Lower leg skin (tissue), 4 donors: ENCODE results near the gene ABI3. TPM values are rescaled to one million over a fixed set of nuclear protein-coding genes. Genes with fewer than 3 reads are reported as not detected.

Experiments used
- DNase-seq, 2 donors: peaks; one replicate each; pipeline ENCODE4 v3.0.0-alpha.2; 2019; ENCODE audit warnings: low spot score in 2 of 2
- H3K4me3 ChIP-seq: fragments of 200-600 bp; sonication (generic); 2 replicates; pipeline ENCODE4 v1.5.1; 2017; ENCODE audit warnings: mild to moderate bottlenecking, low read depth; ENCODE audit not compliant: poor library complexity, severe bottlenecking
- POLR2A ChIP-seq, 2 donors: fragments of 450-650 bp; IDR thresholded peaks; one replicate each; pipeline ENCODE4 v1.6.1; 2016 to 2017; ENCODE audit warnings: antibody characterized with exemption in 2 of 2, mild to moderate bottlenecking in 1 of 2, moderate library complexity in 1 of 2
- WGBS, 2 donors: methylation state at CpG; one replicate each; pipeline ENCODE4 v1.1.5; 2018; 5-methylcytosine and 5-hydroxymethylcytosine counted together
- intact Hi-C: fragments of 100-400 bp; cut with DNase I; formaldehyde crosslinking; loops from one replicate; pipeline ENCODE4 v1.15.0; 2023; ENCODE audit warnings: low total_unique reads
- total RNA-seq, 4 donors: library from RNA; depleted of rRNA; stranded (reverse); fragments of >200 nt; gene quantifications; one replicate each; pipeline ENCODE4 v1.1.0, GENCODE V29; 2016
- TF ChIP-seq, protein P1 (sequence below), 3 donors: fragments of 450-650 bp; IDR thresholded peaks; one replicate each; pipeline ENCODE4 v1.5.1; 2016; ENCODE audit warnings: antibody characterized with exemption in 3 of 3, mild to moderate bottlenecking in 3 of 3, moderate library complexity in 2 of 3

The ABI3 gene
- total RNA-seq, 4 donors from 2014 or later, result 1.6 to 5.4 (median 4.7) TPM

DNA sequence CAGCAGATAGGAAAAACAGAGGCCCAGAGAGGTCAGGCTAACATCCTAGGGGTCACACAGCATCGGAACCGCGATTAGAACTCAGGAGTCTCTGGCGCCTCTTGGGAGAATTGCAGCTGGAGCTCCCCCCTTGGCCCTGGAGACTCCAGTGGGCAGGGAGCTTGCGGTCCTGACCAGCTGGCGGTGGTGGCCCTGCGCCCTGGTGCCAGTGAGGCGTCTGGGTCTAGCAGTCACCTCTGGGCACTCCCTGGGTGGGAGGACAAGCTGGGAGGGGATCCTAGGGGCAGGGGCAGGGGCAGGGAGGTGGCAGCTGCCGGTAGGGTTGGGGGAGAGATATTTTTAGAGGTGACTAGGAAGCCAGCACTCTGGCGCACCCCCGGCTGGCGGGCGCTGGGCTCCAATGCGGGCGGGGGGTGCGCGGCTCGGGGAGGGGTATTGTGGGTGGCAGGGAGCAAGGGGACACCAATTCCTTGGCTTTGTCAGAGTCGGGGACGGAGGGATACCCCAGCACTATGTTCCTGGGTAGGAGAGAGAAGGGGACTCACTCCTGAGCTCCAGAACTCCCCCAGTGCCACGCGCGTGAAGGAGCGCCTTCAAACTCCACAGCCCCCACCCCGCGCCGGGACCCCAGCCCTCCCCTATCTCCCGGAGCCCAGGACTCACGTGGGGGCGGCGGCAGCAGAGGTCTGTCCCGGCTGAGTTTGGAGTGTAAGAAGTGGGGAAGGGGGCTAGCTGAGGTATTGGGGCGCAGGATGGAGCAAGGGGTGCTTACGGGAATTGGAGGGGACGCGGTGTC, 19.5 kb downstream of the ABI3 start:
- WGBS, 2 donors, result 12 to 13% methylated on average over 35 of the region's 36 CpGs
- no peak for DNase-seq
- no peak overlapping the region for H3K4me3 ChIP-seq
- no peak for TF ChIP-seq POLR2A (IDR thresholded peaks at IDR 0.05)
- TF ChIP-seq, protein P1, sequence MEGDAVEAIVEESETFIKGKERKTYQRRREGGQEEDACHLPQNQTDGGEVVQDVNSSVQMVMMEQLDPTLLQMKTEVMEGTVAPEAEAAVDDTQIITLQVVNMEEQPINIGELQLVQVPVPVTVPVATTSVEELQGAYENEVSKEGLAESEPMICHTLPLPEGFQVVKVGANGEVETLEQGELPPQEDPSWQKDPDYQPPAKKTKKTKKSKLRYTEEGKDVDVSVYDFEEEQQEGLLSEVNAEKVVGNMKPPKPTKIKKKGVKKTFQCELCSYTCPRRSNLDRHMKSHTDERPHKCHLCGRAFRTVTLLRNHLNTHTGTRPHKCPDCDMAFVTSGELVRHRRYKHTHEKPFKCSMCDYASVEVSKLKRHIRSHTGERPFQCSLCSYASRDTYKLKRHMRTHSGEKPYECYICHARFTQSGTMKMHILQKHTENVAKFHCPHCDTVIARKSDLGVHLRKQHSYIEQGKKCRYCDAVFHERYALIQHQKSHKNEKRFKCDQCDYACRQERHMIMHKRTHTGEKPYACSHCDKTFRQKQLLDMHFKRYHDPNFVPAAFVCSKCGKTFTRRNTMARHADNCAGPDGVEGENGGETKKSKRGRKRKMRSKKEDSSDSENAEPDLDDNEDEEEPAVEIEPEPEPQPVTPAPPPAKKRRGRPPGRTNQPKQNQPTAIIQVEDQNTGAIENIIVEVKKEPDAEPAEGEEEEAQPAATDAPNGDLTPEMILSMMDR (IDR thresholded peaks at IDR 0.05), result no peak
- intact Hi-C loops, result loop anchor here (5.0 kb wide), 1 partner anchor 48 kb away; no protein-coding TSS in a partner anchor

DNA sequence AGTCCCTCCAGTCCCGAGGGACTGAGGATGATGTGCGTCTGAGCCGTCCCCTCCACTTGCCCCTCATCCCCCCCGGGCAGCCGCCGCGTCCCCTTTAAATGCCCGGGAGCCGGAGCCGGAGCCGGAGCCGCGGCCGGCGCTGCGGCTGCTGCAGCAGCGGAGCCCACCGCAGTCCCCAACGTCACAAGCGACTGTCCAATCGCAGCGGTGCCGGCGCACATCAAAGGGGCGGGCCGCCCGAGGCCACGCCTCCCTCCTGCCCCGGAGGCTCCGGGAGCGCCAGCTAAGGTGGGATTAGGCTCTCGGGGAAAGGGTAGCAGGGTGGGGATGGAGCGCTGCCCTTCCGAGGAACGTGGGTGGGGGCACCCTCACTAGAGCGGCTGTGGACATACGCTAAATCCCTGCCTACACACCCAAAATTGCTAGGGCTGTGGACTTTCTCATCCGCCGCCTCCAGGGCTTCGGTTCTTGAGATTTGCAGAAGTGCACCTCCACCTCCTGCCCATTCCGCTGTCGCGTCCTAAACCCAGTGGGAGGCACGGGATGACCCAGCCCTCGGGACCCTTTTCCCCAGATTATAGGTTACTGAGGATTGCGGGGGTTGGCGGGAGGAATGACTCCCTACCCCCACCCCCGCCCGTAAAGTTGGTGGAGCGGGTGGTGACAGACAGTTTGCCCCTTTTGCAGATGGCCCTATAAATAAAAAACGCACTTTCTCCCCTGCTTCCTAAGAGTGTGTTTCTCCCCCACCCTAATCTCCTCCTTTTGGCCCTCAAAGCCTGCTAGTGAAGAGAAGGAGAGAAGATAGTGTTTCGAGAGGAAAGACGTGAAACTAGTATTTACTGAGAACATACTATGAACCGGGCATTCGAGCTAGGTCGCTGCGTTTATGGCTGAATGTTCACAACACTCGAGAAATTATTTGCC, 20.4 kb downstream of the ABI3 start, which contains the start of gene PHOSPHO1:
PHOSPHO1 (minus strand) TSS at position 152 of the 927 bp plus-strand sequence. CDS start 4,096 bp downstream, outside the sequence.
- intact Hi-C loops, result no loop called here
- DNase-seq, result peak; percentile 59 to 96
- peak within 1 kb of the TSS; percentile 5 for H3K4me3 ChIP-seq
- TF ChIP-seq POLR2A (IDR thresholded peaks at IDR 0.05), result no peak
- TF ChIP-seq, protein P1 (IDR thresholded peaks at IDR 0.05), result no peak
- 6 to 7% methylated on average over 45 to 46 of the region's 58 CpGs for WGBS, 2 donors

DNA sequence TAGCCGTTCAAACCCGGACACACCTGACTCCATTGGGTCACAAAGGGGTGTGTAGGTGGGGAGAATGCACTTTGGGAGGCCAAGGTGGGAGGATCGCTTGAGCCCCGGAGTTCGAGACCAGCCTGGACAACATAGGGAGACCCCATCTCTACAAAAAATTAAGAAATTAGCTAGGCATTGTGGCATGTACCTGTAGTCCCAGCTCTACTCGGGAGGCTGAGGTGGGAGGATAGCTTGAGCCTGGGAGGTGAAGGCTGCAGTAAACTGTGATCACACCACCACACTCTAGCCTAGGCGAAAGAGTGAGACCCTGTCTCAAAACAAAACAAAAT, 21.0 kb downstream of the ABI3 start:
- TF ChIP-seq, protein P1 (IDR thresholded peaks at IDR 0.05), result no peak
- TF ChIP-seq POLR2A (IDR thresholded peaks at IDR 0.05), result no peak
- intact Hi-C loops, result no loop called here
- no peak overlapping the region for H3K4me3 ChIP-seq
- 62 to 74% methylated on average over 7 of the region's 7 CpGs for WGBS, 2 donors
- DNase-seq, result no peak

DNA sequence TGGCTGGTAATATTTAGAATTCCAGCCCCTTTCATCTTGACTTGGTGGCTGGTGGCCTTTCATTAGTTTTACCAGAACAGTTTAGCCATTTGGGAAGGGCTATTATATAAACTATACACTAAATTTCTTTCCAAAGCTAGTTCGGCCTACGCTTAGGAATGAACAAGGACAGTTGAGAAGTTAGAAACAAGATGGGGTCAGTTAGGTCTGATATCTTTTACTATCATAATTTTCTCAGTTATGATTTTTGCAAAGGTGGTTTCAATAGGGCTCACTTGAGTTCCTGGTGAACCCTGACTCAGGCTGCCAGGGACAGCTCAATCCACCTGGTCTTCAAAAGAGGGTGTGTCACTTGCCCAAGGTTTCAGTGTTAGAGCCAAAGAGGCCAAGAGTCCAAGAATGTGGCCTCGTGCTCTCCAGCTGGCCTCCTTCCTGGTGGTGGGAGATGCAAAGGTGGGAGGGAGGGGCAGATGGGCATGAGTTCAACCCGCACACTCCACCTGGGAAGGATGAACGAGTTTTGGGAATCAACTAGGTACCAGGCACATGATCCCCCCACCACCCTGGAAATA, 24.1 kb downstream of the ABI3 start:
- DNase-seq, result no peak
- TF ChIP-seq, protein P1 (IDR thresholded peaks at IDR 0.05), result no peak
- no peak for TF ChIP-seq POLR2A (IDR thresholded peaks at IDR 0.05)
- H3K4me3 ChIP-seq, result no peak overlapping the region
- WGBS, 2 donors, result 90 to 94% methylated on average over 5 of the region's 5 CpGs
- intact Hi-C loops, result no loop called here

DNA sequence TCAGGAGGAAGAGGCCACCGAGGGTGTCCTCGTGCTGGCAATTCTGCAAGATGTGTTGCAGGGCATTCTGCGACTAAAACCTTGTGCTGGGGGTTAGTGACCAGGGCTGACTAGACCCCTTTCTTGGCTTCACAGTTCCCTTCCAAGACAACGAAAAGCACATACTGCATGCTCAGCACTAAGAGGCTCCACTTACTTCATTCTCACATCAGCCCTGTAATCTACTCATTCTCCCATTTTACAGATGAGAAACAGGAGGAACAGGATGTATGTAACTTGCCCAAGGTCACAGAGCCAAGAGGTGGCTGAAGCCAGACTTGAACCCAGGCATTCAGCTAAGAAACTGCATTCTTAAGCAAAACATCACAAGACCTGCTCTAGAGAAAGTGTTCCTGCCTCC, 25.4 kb downstream of the ABI3 start:
- H3K4me3 ChIP-seq, result no peak overlapping the region
- TF ChIP-seq POLR2A (IDR thresholded peaks at IDR 0.05), result no peak
- TF ChIP-seq, protein P1 (IDR thresholded peaks at IDR 0.05), result no peak
- no peak for DNase-seq
- intact Hi-C loops, result no loop called here
- whole genome bisulfite sequencing, 2 donors, result 80 to 84% methylated on average over 4 of the region's 4 CpGs
